ENCODE data around the gene KLRD1. TPM values are rescaled to one million over a fixed set of nuclear protein-coding genes. Genes with fewer than 3 reads are reported as not detected.

Gene KLRD1
- polyA plus RNA-seq, 1 of the 3 experiments (the other 2 are of a cell fraction) = not detected

DNA sequence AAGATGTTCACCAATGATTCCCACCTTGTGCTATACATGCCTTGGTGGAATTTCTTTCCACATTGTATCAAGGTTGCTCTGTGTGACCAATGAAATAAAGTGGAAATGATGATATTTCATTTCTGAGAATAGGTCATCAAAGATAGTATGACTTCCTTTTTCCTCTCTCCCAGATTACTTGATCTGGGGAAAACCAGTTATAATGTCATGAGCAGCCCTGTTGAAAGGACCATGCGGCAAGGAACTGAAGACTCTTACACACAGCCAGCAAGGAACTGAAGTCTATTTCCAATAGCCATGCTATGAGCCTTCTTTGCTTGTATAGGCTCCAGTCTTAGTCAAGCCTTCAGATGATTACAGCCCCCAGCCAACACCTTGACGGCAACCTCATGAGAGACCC is 11.7 kb downstream of the KLRD1 start:
- POLR2A ChIA-PET = no interaction called here
- Histone ChIP-seq H3K4me1 (ENCODE audit: control insufficient read depth in 1 of 2, insufficient read depth in 2 of 2, low read depth in 1 of 2, low read length in 1 of 2) (no peaks in the 10 kb centered on the region), H3F3A (replicated peaks; ENCODE audit: insufficient read depth) (no peaks in the 10 kb centered on the region), H3K4me3 (ENCODE audit: low read depth in 2 of 2, low read length in 1 of 2) (no peak overlapping the region), H2AFZ (ENCODE audit: low read depth) (no peak overlapping the region), H3K79me2 (ENCODE audit: insufficient read depth) (no peaks in the 10 kb centered on the region), H3K4me2 (no peak overlapping the region), H3K9ac (no peak overlapping the region), H3K27ac (ENCODE audit: low read depth in 2 of 2, low read length in 1 of 2) (no peak overlapping the region), H3K9me3 (no peaks in the 10 kb centered on the region), H3K9me2 (no peaks in the 10 kb centered on the region), H3K36me3 (replicated peaks in 1 of 2; ENCODE audit: control insufficient read depth in 1 of 2, insufficient read depth in 2 of 2, low read length in 1 of 2) (no peaks in the 10 kb centered on the region), H4K20me1 (ENCODE audit: insufficient read depth) (no peaks in the 10 kb centered on the region), H3K27me3 (ENCODE audit: insufficient read depth) (no peaks in the 10 kb centered on the region; the same call in 1 of the 2 replicates)
- no peak for TF ChIP-seq JUND (IDR thresholded peaks at IDR 0.05)
- no peak for TF ChIP-seq POLR2AphosphoS5 (IDR thresholded peaks at IDR 0.05; ENCODE audit: low read depth, low read length)
- TF ChIP-seq FOXJ3 (CRISPR knock-in tag; IDR thresholded peaks at IDR 0.05) = no peak
- TF ChIP-seq, protein P1, sequence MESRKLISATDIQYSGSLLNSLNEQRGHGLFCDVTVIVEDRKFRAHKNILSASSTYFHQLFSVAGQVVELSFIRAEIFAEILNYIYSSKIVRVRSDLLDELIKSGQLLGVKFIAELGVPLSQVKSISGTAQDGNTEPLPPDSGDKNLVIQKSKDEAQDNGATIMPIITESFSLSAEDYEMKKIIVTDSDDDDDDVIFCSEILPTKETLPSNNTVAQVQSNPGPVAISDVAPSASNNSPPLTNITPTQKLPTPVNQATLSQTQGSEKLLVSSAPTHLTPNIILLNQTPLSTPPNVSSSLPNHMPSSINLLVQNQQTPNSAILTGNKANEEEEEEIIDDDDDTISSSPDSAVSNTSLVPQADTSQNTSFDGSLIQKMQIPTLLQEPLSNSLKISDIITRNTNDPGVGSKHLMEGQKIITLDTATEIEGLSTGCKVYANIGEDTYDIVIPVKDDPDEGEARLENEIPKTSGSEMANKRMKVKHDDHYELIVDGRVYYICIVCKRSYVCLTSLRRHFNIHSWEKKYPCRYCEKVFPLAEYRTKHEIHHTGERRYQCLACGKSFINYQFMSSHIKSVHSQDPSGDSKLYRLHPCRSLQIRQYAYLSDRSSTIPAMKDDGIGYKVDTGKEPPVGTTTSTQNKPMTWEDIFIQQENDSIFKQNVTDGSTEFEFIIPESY (IDR thresholded peaks at IDR 0.05; ENCODE audit: borderline replicate concordance, low read depth) = no peak
- TF ChIP-seq MXI1 (IDR thresholded peaks at IDR 0.05; ENCODE audit: low read depth, low read length) = no peak
- 7% methylated on average over 2 of the region's 2 CpGs for WGBS (ENCODE audit: low lambda C conversion rate)
- CTCF ChIA-PET = no interaction called here
- DNase-seq = no peak

DNA sequence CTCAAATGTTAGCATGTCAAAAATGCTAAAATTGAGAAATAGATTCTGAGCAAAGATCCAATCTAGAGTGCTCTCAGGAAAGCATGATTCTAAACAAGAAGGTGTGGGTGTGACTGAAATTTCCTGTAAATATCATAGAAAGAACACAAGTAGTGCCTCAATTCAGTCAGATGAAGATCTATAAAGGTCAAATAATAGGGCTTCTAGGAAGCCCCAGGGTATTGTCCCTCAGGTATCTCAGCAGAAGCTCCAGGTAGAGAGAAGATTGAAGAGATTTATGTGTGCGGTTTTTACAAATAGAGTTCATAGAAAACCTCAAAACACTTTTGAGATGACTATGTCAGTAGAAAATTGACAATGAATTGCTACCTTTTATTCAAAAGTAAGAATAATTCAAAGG is 13.0 kb downstream of the KLRD1 start:
- POLR2A ChIA-PET = no interaction called here

More for the DNA sequence above, 13.0 kb downstream of the KLRD1 start:
- H3K9me2 ChIP-seq = no peaks in the 10 kb centered on the region
- no peak for DNase-seq
- no peak overlapping the region for H3K4me2 ChIP-seq
- 11% methylated on average over 1 of the region's 1 CpG for WGBS (ENCODE audit: low lambda C conversion rate)
- no peaks in the 10 kb centered on the region for H3K36me3 ChIP-seq (replicated peaks in 1 of 2; ENCODE audit: control insufficient read depth in 1 of 2, insufficient read depth in 2 of 2, low read length in 1 of 2)
- H3K79me2 ChIP-seq (ENCODE audit: insufficient read depth) = no peaks in the 10 kb centered on the region
- no peak overlapping the region for H3K27ac ChIP-seq (ENCODE audit: low read depth in 2 of 2, low read length in 1 of 2)
- no peaks in the 10 kb centered on the region for H3K9me3 ChIP-seq
- no peaks in the 10 kb centered on the region; the same call in 1 of the 2 replicates for H3K27me3 ChIP-seq (ENCODE audit: insufficient read depth)
- no peaks in the 10 kb centered on the region for H4K20me1 ChIP-seq (ENCODE audit: insufficient read depth)
- no peak overlapping the region for H3K4me3 ChIP-seq (ENCODE audit: low read depth in 2 of 2, low read length in 1 of 2)
- no peak for TF ChIP-seq YY1 (IDR thresholded peaks at IDR 0.05; ENCODE audit: low read depth)
- TF ChIP-seq FOSL2 (IDR thresholded peaks at IDR 0.05; ENCODE audit: borderline replicate concordance, low read depth) = no peak
- TF ChIP-seq, protein P2, sequence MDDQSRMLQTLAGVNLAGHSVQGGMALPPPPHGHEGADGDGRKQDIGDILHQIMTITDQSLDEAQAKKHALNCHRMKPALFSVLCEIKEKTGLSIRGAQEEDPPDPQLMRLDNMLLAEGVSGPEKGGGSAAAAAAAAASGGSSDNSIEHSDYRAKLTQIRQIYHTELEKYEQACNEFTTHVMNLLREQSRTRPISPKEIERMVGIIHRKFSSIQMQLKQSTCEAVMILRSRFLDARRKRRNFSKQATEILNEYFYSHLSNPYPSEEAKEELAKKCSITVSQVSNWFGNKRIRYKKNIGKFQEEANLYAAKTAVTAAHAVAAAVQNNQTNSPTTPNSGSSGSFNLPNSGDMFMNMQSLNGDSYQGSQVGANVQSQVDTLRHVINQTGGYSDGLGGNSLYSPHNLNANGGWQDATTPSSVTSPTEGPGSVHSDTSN (IDR thresholded peaks at IDR 0.05) = no peak
- no peak for TF ChIP-seq GABPA (IDR thresholded peaks at IDR 0.05; ENCODE audit: low read depth)
- TF ChIP-seq, protein P1 (IDR thresholded peaks at IDR 0.05; ENCODE audit: borderline replicate concordance, low read depth) = no peak
- TF ChIP-seq, protein P3, sequence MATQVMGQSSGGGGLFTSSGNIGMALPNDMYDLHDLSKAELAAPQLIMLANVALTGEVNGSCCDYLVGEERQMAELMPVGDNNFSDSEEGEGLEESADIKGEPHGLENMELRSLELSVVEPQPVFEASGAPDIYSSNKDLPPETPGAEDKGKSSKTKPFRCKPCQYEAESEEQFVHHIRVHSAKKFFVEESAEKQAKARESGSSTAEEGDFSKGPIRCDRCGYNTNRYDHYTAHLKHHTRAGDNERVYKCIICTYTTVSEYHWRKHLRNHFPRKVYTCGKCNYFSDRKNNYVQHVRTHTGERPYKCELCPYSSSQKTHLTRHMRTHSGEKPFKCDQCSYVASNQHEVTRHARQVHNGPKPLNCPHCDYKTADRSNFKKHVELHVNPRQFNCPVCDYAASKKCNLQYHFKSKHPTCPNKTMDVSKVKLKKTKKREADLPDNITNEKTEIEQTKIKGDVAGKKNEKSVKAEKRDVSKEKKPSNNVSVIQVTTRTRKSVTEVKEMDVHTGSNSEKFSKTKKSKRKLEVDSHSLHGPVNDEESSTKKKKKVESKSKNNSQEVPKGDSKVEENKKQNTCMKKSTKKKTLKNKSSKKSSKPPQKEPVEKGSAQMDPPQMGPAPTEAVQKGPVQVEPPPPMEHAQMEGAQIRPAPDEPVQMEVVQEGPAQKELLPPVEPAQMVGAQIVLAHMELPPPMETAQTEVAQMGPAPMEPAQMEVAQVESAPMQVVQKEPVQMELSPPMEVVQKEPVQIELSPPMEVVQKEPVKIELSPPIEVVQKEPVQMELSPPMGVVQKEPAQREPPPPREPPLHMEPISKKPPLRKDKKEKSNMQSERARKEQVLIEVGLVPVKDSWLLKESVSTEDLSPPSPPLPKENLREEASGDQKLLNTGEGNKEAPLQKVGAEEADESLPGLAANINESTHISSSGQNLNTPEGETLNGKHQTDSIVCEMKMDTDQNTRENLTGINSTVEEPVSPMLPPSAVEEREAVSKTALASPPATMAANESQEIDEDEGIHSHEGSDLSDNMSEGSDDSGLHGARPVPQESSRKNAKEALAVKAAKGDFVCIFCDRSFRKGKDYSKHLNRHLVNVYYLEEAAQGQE (IDR thresholded peaks at IDR 0.05; ENCODE audit: low read depth, low read length) = no peak
- TF ChIP-seq, protein P4, sequence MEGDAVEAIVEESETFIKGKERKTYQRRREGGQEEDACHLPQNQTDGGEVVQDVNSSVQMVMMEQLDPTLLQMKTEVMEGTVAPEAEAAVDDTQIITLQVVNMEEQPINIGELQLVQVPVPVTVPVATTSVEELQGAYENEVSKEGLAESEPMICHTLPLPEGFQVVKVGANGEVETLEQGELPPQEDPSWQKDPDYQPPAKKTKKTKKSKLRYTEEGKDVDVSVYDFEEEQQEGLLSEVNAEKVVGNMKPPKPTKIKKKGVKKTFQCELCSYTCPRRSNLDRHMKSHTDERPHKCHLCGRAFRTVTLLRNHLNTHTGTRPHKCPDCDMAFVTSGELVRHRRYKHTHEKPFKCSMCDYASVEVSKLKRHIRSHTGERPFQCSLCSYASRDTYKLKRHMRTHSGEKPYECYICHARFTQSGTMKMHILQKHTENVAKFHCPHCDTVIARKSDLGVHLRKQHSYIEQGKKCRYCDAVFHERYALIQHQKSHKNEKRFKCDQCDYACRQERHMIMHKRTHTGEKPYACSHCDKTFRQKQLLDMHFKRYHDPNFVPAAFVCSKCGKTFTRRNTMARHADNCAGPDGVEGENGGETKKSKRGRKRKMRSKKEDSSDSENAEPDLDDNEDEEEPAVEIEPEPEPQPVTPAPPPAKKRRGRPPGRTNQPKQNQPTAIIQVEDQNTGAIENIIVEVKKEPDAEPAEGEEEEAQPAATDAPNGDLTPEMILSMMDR (IDR thresholded peaks at IDR 0.05) = no peak
- no peak for TF ChIP-seq EP300 (IDR thresholded peaks at IDR 0.05; ENCODE audit: borderline replicate concordance in 1 of 2, low read depth in 1 of 2, low read length in 1 of 2)
- TF ChIP-seq TEAD4 (IDR thresholded peaks at IDR 0.05; ENCODE audit: borderline replicate concordance, insufficient read depth) = no peak
- no peak for TF ChIP-seq MXI1 (IDR thresholded peaks at IDR 0.05; ENCODE audit: low read depth, low read length)
- TF ChIP-seq SMC3 (IDR thresholded peaks at IDR 0.05; ENCODE audit: low read depth, low read length) = no peak
- no peak overlapping the region for H3K9ac ChIP-seq
- no peaks in the 10 kb centered on the region for H3K4me1 ChIP-seq (ENCODE audit: control insufficient read depth in 1 of 2, insufficient read depth in 2 of 2, low read depth in 1 of 2, low read length in 1 of 2)
- CTCF ChIA-PET = no interaction called here
- H3F3A ChIP-seq (replicated peaks; ENCODE audit: insufficient read depth) = no peaks in the 10 kb centered on the region
- no peak overlapping the region for H2AFZ ChIP-seq (ENCODE audit: low read depth)
